Endothelial cell of umbilical vein (primary cell): ENCODE results near the gene GPR26. TPM values are rescaled to one million over a fixed set of nuclear protein-coding genes. Genes with fewer than 3 reads are reported as not detected.

Source experiments
- BruUV-seq: library from RNA; stranded (reverse); fragments of 400-500 nt; replicated peaks from 2 replicates; lab custom pipeline; 2021; lab: Mats Ljungman, UMichigan
- CTCF ChIA-PET: fragments of 300-600, 350-600 bp; sonication (Branson Sonifier 250); formaldehyde crosslinking; loops from one replicate; lab custom pipeline; 2021; ENCODE audit warnings: antibody characterized with exemption, inconsistent platforms; lab: Charles Lee
- POLR2A ChIA-PET: fragments of 300-600, 350-600 bp; sonication (Branson Sonifier 250); formaldehyde crosslinking; loops from one replicate; lab custom pipeline; 2021; ENCODE audit warnings: antibody characterized with exemption, inconsistent platforms; lab: Charles Lee
- DNase-seq: peaks from one replicate; pipeline ENCODE4 v3.0.0-alpha.2; 2011; ENCODE audit warnings: low read depth, low spot score
- FAIRE-seq: peaks from 2 replicates; lab custom pipeline; 2011; peaks lifted over from hg19 to GRCh38; lab: Jason Lieb, UNC
- H2AFZ ChIP-seq: 2 replicates; pipeline ENCODE4 v1.6.0; 2012; ENCODE audit warnings: low read depth, low read length, control low read depth, inconsistent platforms
- H3K27ac ChIP-seq: 2 replicates; pipeline ENCODE4 v1.5.1; 2011; ENCODE audit warnings: low read depth, mild to moderate bottlenecking, control low read depth, low read length, moderate library complexity; ENCODE audit not compliant: insufficient read depth
- H3K27me3 ChIP-seq, 2 experiments: 2 replicates each; pipeline versions ENCODE4 v1.6.0 to v1.6.1; 2011; ENCODE audit warnings: low read length in 2 of 2, mixed read lengths in 1 of 2; ENCODE audit not compliant: control insufficient read depth in 2 of 2, insufficient read depth in 2 of 2
- H3K36me3 ChIP-seq, 2 experiments: 2 replicates in 1 of 2; 3 replicates in 1 of 2; pipeline ENCODE4 v1.5.1; 2011; ENCODE audit warnings: low read length in 2 of 2, mild to moderate bottlenecking in 1 of 2, moderate library complexity in 1 of 2; ENCODE audit not compliant: control insufficient read depth in 2 of 2, insufficient read depth in 2 of 2; ENCODE audit errors: extremely low read depth in 1 of 2
- H3K4me1 ChIP-seq: 3 replicates; pipeline ENCODE4 v1.5.1; 2011; ENCODE audit warnings: mild to moderate bottlenecking, low read length; ENCODE audit not compliant: control insufficient read depth, insufficient read depth; ENCODE audit errors: extremely low read depth
- H3K4me2 ChIP-seq: 2 replicates; pipeline ENCODE4 v1.6.1; 2011; ENCODE audit warnings: low read length, control low read depth, mixed read lengths; ENCODE audit not compliant: insufficient read depth
- H3K4me3 ChIP-seq, 3 experiments: fragments of 200-600 bp in 1 of 3; sonication (generic), shearing (Covaris generic) in 1 of 3; replicated peaks in 1 of 3; 2 replicates each; pipeline ENCODE4 v1.5.1; 2011 to 2016; ENCODE audit warnings: control low read depth in 3 of 3, low read length in 3 of 3, mild to moderate bottlenecking in 2 of 3, inconsistent platforms in 1 of 3, low read depth in 1 of 3, moderate library complexity in 1 of 3; ENCODE audit not compliant: insufficient read depth in 1 of 3
- H3K79me2 ChIP-seq: 2 replicates; pipeline ENCODE4 v1.6.0; 2012; ENCODE audit warnings: low read length, inconsistent platforms; ENCODE audit not compliant: control insufficient read depth, insufficient read depth
- H3K9ac ChIP-seq: replicated peaks from 2 replicates; pipeline ENCODE3; 2011; ENCODE audit warnings: low read length, control low read depth; ENCODE audit not compliant: insufficient read depth; ENCODE audit errors: extremely low read depth
- H3K9me1 ChIP-seq: replicated peaks from 3 replicates; pipeline ENCODE4 v1.6.0; 2011; ENCODE audit warnings: mild to moderate bottlenecking, low read length; ENCODE audit not compliant: control insufficient read depth, insufficient read depth; ENCODE audit errors: extremely low read depth
- H3K9me3 ChIP-seq: replicated peaks from 2 replicates; pipeline ENCODE4 v1.5.1; 2012; ENCODE audit warnings: low read length, inconsistent platforms; ENCODE audit not compliant: control insufficient read depth, insufficient read depth
- H4K20me1 ChIP-seq: replicated peaks from 2 replicates; pipeline ENCODE3; 2011; ENCODE audit warnings: mild to moderate bottlenecking, low read length; ENCODE audit not compliant: control insufficient read depth, insufficient read depth; ENCODE audit errors: extremely low read depth
- CTCF ChIP-seq, 2 donors: IDR thresholded peaks; 1 replicate in 1 of 2; 2 replicates in 1 of 2; pipeline ENCODE4 v1.5.1; 2011; ENCODE audit warnings: low read length in 2 of 2, mild to moderate bottlenecking in 2 of 2, moderate library complexity in 2 of 2, control low read depth in 1 of 2, inconsistent platforms in 1 of 2, low read depth in 1 of 2; ENCODE audit not compliant: insufficient read depth in 1 of 2; ENCODE audit errors: extremely low read depth in 1 of 2
- EZH2 ChIP-seq: IDR thresholded peaks from 2 replicates; pipeline ENCODE4 v1.6.1; 2012; ENCODE audit warnings: borderline replicate concordance, low read depth, mild to moderate bottlenecking, moderate library complexity, low read length, inconsistent platforms; ENCODE audit not compliant: severe bottlenecking
- FOS ChIP-seq: IDR thresholded peaks from 2 replicates; pipeline ENCODE4 v1.6.1; 2011; ENCODE audit warnings: mild to moderate bottlenecking, low read length, moderate library complexity, borderline replicate concordance; ENCODE audit not compliant: insufficient read depth
- GATA2 ChIP-seq: IDR thresholded peaks from 2 replicates; pipeline ENCODE4 v1.7.0; 2011; ENCODE audit warnings: low read depth, mild to moderate bottlenecking, moderate library complexity, mixed read lengths, low read length; ENCODE audit not compliant: insufficient read length, insufficient read depth
- JUN ChIP-seq: IDR thresholded peaks from 2 replicates; pipeline ENCODE4 v1.6.1; 2011; ENCODE audit warnings: borderline replicate concordance, low read depth; ENCODE audit not compliant: insufficient read length, insufficient read depth
- MAX ChIP-seq: IDR thresholded peaks from 2 replicates; pipeline ENCODE4 v1.6.1; 2011; ENCODE audit not compliant: insufficient read depth, insufficient read length
- MYC ChIP-seq: IDR thresholded peaks from one replicate; pipeline ENCODE4 v1.6.1; 2011; ENCODE audit warnings: mild to moderate bottlenecking, low read depth, low read length
- POLR2A ChIP-seq: IDR thresholded peaks from 2 replicates; pipeline ENCODE4 v1.6.1; 2012; ENCODE audit warnings: low read depth, mild to moderate bottlenecking, control low read depth, low read length
- POLR2AphosphoS5 ChIP-seq: IDR thresholded peaks from 2 replicates; pipeline ENCODE4 v1.6.1; 2012; ENCODE audit warnings: low read depth, mild to moderate bottlenecking, control low read depth, low read length, moderate library complexity; ENCODE audit not compliant: insufficient read depth
- dilution Hi-C: fragments of 300-500 bp; cut with MboI; formaldehyde crosslinking; loops from one replicate; pipeline ENCODE4 v1.15.0; 2019; ENCODE audit warnings: low sequenced_read_pairs; ENCODE audit not compliant: extremely low pct_ligation_motif_present
- intact Hi-C: fragments of 100-400 bp; cut with micrococcal nuclease; formaldehyde crosslinking; loops from one replicate; pipeline ENCODE4 v1.10.0; 2022
- polyA plus RNA-seq, 4 experiments: library from polyadenylated mRNA; depleted of rRNA in 3 of 4; stranded (reverse) in 3 of 4; unstranded in 1 of 4; fragments of >200 nt; gene quantifications; 2 replicates each; pipeline versions ENCODE4 v1.2.1 to v1.2.3, GENCODE V29; 2011 to 2012; ENCODE audit warnings: missing spikeins in 1 of 4
- total RNA-seq: library from RNA; stranded (reverse); gene quantifications from 2 replicates; pipeline ENCODE4 v1.2.3, GENCODE V29; 2021

GPR26 gene
- total and polyA plus RNA-seq, 2 donors (not counting 3 experiments of a cell fraction or from before 2014, with no cell fraction given), result not detected

- no peak overlapping the region for H2AFZ ChIP-seq
- H3K27ac ChIP-seq, result no peak overlapping the region
- FAIRE-seq (no peak), DNase-seq (no peak)
- no peak overlapping the region for H3K9ac ChIP-seq
- dilution Hi-C loops (no loop called here), intact Hi-C loops (no loop called here)
- H4K20me1 ChIP-seq, result no peaks in the 10 kb centered on the region
- POLR2A ChIA-PET, result no interaction called here
- no peaks in the 10 kb centered on the region for H3K4me1 ChIP-seq
- no peak overlapping the region for H3K4me3 ChIP-seq
- H3K27me3 ChIP-seq, result no peaks in the 10 kb centered on the region
- H3K9me1 ChIP-seq, result no peaks in the 10 kb centered on the region
- no peaks in the 10 kb centered on the region for H3K79me2 ChIP-seq
- CTCF ChIA-PET, result no interaction called here
- no peak for TF ChIP-seq POLR2AphosphoS5
- no peak for TF ChIP-seq POLR2A
- TF ChIP-seq JUN, result no peak
- no peak for TF ChIP-seq MYC
- TF ChIP-seq CTCF (IDR thresholded peaks at IDR 0.05; ENCODE audit: extremely low read depth in 1 of 2, insufficient read depth in 1 of 2, low read depth in 1 of 2, low read length in 2 of 2), result no peak
- TF ChIP-seq FOS, result no peak
- no peak for TF ChIP-seq MAX
- no peak for TF ChIP-seq EZH2
- TF ChIP-seq GATA2, result no peak
- H3K36me3 ChIP-seq, result no peaks in the 10 kb centered on the region
- H3K9me3 ChIP-seq, result no peaks in the 10 kb centered on the region
- BruUV-seq, result no TSS peak
- no peak overlapping the region for H3K4me2 ChIP-seq
These were observed 11.4 kb downstream of the GPR26 start for GRCh38 chr10:123677556-123677955.
